Spleen (tissue), 7 donors: Measurements from ENCODE around the gene ADAMTS18.

Source experiments
- CTCF ChIP-seq, 11 experiments: fragments of 200-600 bp in 7 of 11; fragments of 450-650 bp in 4 of 11; sonication (generic) in 4 of 11; IDR thresholded peaks in 8 of 11; conservative IDR thresholded peaks in 3 of 11; 1 replicate in 7 of 11; 2 replicates in 4 of 11; pipeline versions ENCODE4 v1.4.0 to v1.8.0; 2016 to 2021; ENCODE audit warnings: antibody characterized with exemption in 11 of 11, inconsistent platforms in 4 of 11, mild to moderate bottlenecking in 1 of 11
- POLR2A ChIP-seq, 3 donors: fragments of 450-650 bp; IDR thresholded peaks; one replicate each; pipeline ENCODE4 v1.5.1; 2017; ENCODE audit warnings: antibody characterized with exemption in 3 of 3, mild to moderate bottlenecking in 1 of 3
- POLR2AphosphoS5 ChIP-seq, 3 donors: sonication (generic); formaldehyde crosslinking; IDR thresholded peaks; one replicate each; pipeline ENCODE4 v1.5.1; 2017; ENCODE audit warnings: antibody characterized with exemption in 3 of 3
- donor health status: DM: no; HTN: no; CAD: no; lungs with moderate emphysema.
- donor health status: DM: no; HTN: no; CAD: no.
- donor health status: DM: no; HTN: no; CAD: no.

- no peak for TF ChIP-seq CTCF (IDR thresholded peaks at IDR 0.05 in 8 of 11, conservative IDR thresholded peaks at IDR 0.05 in 3 of 11)
- TF ChIP-seq POLR2AphosphoS5 (IDR thresholded peaks at IDR 0.05): no peak
- TF ChIP-seq POLR2A (IDR thresholded peaks at IDR 0.05): no peak
Observed at GRCh38 chr16:77416939-77417480, 17.8 kb downstream of the ADAMTS18 start.
